ENCODE data around the gene HLCS. TPM values are rescaled to one million over a fixed set of nuclear protein-coding genes. Genes with fewer than 3 reads are reported as not detected.

HLCS gene
- total RNA-seq, 4 donors from 2014 or later, result 3.1 to 19.4 (median 8.9) TPM

DNA sequence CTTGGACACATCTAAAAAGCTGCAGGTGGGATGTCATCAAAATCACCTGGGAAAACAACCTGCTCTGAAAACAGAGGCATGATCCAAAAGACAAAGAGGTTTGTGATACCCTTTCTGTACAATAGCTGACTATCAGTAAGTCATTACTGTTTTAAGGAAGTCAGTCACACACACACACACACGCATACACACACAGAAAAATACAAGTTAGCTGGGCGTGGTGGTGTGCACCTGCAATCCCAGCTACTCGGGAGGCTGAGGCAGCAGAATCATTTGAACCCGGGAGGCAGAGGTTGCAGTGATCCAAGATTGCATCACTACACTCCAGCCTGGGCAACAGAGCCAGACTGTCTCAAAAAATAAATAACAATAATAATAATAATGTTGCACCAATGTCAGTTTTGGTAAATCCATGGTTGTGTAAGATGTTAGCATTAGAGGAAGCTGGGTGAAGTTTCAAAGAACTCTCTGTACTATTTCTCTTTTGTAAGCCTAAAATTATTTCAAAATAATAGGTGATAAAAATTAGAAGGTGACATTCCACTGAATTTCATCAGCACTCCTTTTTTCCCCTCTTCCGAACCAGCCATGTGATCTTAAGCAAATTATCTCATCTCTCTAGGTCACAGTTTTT lies 9.9 kb upstream of the HLCS start:
- 65 to 73% methylated on average over 5 of the region's 5 CpGs for WGBS, 2 donors
- DNase-seq (ENCODE audit: low spot score in 2 of 2), result no peak
- TF ChIP-seq, protein P1, sequence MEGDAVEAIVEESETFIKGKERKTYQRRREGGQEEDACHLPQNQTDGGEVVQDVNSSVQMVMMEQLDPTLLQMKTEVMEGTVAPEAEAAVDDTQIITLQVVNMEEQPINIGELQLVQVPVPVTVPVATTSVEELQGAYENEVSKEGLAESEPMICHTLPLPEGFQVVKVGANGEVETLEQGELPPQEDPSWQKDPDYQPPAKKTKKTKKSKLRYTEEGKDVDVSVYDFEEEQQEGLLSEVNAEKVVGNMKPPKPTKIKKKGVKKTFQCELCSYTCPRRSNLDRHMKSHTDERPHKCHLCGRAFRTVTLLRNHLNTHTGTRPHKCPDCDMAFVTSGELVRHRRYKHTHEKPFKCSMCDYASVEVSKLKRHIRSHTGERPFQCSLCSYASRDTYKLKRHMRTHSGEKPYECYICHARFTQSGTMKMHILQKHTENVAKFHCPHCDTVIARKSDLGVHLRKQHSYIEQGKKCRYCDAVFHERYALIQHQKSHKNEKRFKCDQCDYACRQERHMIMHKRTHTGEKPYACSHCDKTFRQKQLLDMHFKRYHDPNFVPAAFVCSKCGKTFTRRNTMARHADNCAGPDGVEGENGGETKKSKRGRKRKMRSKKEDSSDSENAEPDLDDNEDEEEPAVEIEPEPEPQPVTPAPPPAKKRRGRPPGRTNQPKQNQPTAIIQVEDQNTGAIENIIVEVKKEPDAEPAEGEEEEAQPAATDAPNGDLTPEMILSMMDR (IDR thresholded peaks at IDR 0.05), result no peak
- H3K4me3 ChIP-seq (ENCODE audit: low read depth, poor library complexity, severe bottlenecking), result no peak overlapping the region
- intact Hi-C loops (cut with DNase I; ENCODE audit: low total_unique reads), result no loop called here

DNA sequence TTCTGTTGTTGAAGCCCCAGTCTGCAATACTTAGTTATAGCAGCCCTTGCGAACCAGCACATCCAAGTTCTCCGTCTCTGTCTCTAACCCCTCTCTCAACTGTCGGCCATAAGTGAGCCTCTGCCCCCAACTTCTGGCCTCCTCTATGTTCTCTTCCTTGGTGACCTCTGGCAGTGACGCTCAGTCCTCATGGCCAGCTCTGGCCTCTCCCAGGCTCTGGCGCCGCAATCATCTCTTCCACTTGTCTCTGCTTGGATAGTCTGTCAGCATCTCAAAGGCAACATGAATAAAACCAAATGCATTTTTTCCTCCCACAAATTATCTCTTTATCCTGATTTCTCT lies 8.4 kb upstream of the HLCS start:
- H3K4me3 ChIP-seq (ENCODE audit: low read depth, poor library complexity, severe bottlenecking), result no peak overlapping the region
- 87 to 94% methylated on average over 6 of the region's 6 CpGs for WGBS, 2 donors
- DNase-seq (ENCODE audit: low spot score in 2 of 2), result no peak
- intact Hi-C loops (cut with DNase I; ENCODE audit: low total_unique reads), result no loop called here
- TF ChIP-seq POLR2A (IDR thresholded peaks at IDR 0.05), result no peak
- TF ChIP-seq, protein P1 (IDR thresholded peaks at IDR 0.05), result no peak

DNA sequence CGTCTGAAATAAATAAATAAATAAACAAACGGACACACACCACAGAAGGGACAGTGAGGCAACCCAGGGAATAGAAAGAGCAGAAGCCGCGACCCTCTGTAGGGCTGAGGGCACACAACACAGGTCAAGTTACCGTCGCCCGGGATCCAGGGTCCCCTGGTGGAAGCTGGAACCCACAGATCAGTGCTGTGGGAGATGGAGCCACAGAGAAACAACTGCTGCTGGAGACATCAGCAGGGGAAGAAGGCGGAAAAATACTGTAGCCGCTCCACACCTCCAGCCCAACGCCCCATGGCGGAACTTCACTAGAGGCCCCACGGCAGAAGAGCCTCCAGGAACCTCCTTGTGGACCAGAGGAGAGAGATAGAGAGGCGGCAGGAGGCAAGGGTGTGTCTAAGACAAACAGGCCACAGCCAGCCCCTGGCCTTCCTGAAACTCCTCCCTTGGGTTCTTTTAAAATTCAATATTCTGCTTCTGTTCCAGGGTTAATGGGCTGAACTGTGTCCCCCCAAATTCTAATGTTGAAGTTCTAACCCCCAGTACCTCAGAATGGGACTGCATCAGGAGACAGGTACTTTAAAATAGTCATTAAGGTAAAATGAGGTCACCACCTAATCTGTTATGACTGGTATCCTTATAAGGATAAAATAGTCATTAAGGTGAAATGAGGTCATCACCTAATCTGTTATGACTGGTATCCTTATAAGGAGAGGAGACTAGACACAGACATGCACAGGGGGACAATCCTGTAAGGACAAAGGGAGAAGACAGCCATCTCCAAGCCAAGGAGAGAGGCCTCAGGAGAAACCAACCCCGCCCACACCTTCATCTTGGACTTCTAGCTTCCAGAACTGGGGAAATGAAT lies 7.7 kb upstream of the HLCS start:
- no peak for TF ChIP-seq POLR2A (IDR thresholded peaks at IDR 0.05)
- TF ChIP-seq, protein P1 (IDR thresholded peaks at IDR 0.05), result no peak
- 88 to 90% methylated on average over 14 of the region's 14 CpGs for WGBS, 2 donors
- intact Hi-C loops (cut with DNase I; ENCODE audit: low total_unique reads), result no loop called here

DNA sequence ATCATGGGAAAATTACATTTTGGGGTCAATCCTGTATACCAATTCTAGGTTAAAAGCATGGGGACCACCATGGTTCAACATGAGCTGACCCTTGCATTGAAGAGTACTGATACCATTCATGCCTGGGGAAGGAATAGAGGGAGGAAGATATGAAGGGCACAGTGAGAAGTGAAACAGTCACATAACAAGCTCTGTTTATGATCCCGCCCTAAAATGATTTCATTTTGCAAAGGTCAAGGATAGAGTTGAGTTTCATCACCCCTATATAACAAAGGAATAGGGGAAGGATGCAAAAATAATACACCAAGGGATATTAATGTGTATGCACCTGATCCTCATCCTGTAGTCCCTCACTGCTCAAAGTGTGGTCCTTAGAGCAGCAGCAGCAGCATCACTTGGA lies 2.5 kb upstream of the HLCS start:
- DNase-seq (ENCODE audit: low spot score in 2 of 2), result no peak
- no peak overlapping the region for H3K4me3 ChIP-seq (ENCODE audit: low read depth, poor library complexity, severe bottlenecking)
- WGBS, 2 donors, result 88 to 100% methylated on average over 1 of the region's 1 CpG
- intact Hi-C loops (cut with DNase I; ENCODE audit: low total_unique reads), result no loop called here
- TF ChIP-seq, protein P1 (IDR thresholded peaks at IDR 0.05), result no peak
- no peak for TF ChIP-seq POLR2A (IDR thresholded peaks at IDR 0.05)

More for the DNA sequence above, 7.7 kb upstream of the HLCS start:
- no peak for DNase-seq (ENCODE audit: low spot score in 2 of 2)
- H3K4me3 ChIP-seq (ENCODE audit: low read depth, poor library complexity, severe bottlenecking), result no peak overlapping the region

DNA sequence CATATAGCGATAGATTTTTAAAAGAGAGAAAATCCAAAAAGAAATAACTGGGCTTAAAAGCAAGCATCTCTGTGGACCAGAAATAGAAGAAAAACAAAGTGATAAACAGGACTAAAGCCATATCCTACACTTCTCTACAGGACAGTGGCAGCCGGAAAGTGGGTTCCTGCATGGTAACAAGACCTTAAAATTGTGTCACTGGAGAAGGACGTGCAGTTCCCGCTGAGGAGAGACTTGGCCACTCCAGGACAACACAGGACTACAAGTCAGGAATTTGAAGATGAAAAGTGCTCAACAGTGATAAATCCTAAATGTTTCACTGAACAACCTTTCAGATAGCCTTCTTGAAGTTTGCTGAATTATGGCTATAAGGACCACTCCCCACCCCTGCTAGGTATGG lies 1.9 kb upstream of the HLCS start:
- 80 to 94% methylated on average over 4 of the region's 4 CpGs for WGBS, 2 donors
- intact Hi-C loops (cut with DNase I; ENCODE audit: low total_unique reads), result no loop called here
- H3K4me3 ChIP-seq (ENCODE audit: low read depth, poor library complexity, severe bottlenecking), result no peak overlapping the region
- DNase-seq (ENCODE audit: low spot score in 2 of 2), result no peak
- TF ChIP-seq POLR2A (IDR thresholded peaks at IDR 0.05), result no peak
- TF ChIP-seq, protein P1 (IDR thresholded peaks at IDR 0.05), result no peak
